H9 (cell line): ENCODE data around the gene ASAP3. TPM values are rescaled to one million over a fixed set of nuclear protein-coding genes. Genes with fewer than 3 reads are reported as not detected.
"Not testable (repeated sequence)": the region's sequence is repeated elsewhere in the genome, so short reads cannot be mapped to it uniquely, and the experiment has no call there.

Experiments
- DNase-seq: peaks from one replicate; pipeline ENCODE4 v3.0.0-alpha.2; 2017
- H2AFZ ChIP-seq: one replicate; pipeline ENCODE4 v1.6.1; 2013; ENCODE audit warnings: mild to moderate bottlenecking, low read length, control low read depth, moderate library complexity
- H2AK5ac ChIP-seq: 2 replicates; pipeline ENCODE4 v1.6.1; 2013; ENCODE audit warnings: low read length, control low read depth, mixed read lengths; ENCODE audit not compliant: insufficient read length
- H2BK120ac ChIP-seq: one replicate; pipeline ENCODE4 v1.6.1; 2013; ENCODE audit warnings: low read depth, mild to moderate bottlenecking, low read length, control low read depth, inconsistent platforms; ENCODE audit not compliant: poor library complexity, severe bottlenecking
- H2BK12ac ChIP-seq: 2 replicates; pipeline ENCODE4 v1.6.1; 2013; ENCODE audit warnings: low read length, control low read depth, mixed read lengths, low read depth; ENCODE audit not compliant: insufficient read length
- H2BK15ac ChIP-seq: 2 replicates; pipeline ENCODE4 v1.6.1; 2013; ENCODE audit warnings: low read depth, low read length, control low read depth
- H2BK20ac ChIP-seq: one replicate; pipeline ENCODE4 v1.6.1; 2013; ENCODE audit warnings: low read depth, mild to moderate bottlenecking, low read length, control low read depth, inconsistent platforms; ENCODE audit not compliant: poor library complexity, severe bottlenecking
- H2BK5ac ChIP-seq: 2 replicates; pipeline ENCODE4 v1.6.1; 2013; ENCODE audit warnings: low read length, control low read depth, mixed read lengths; ENCODE audit not compliant: insufficient read length
- H3K14ac ChIP-seq: 2 replicates; pipeline ENCODE4 v1.6.1; 2013; ENCODE audit warnings: low read length, control low read depth; ENCODE audit not compliant: insufficient read depth
- H3K18ac ChIP-seq: 2 replicates; pipeline ENCODE4 v1.6.1; 2013; ENCODE audit warnings: low read depth, mild to moderate bottlenecking, mixed read lengths, low read length, control low read depth; ENCODE audit not compliant: insufficient read length
- H3K23ac ChIP-seq: 2 replicates; pipeline ENCODE4 v1.6.1; 2013; ENCODE audit warnings: low read length, control low read depth, mixed read lengths, low read depth; ENCODE audit not compliant: insufficient read length
- H3K23me2 ChIP-seq: 2 replicates; pipeline ENCODE4 v1.6.1; 2013; ENCODE audit warnings: low read depth, mild to moderate bottlenecking, mixed read lengths, low read length, control low read depth; ENCODE audit not compliant: insufficient read length, poor library complexity, severe bottlenecking
- H3K27ac ChIP-seq: 2 replicates; pipeline ENCODE4 v1.5.1; 2013; ENCODE audit warnings: low read length, control low read depth, mixed read lengths, low read depth; ENCODE audit not compliant: insufficient read length
- H3K27me3 ChIP-seq: 2 replicates; pipeline ENCODE4 v1.6.1; 2013; ENCODE audit warnings: low read length, control low read depth, inconsistent platforms; ENCODE audit not compliant: insufficient read depth
- H3K4ac ChIP-seq: 2 replicates; pipeline ENCODE4 v1.6.1; 2013; ENCODE audit warnings: low read depth, mild to moderate bottlenecking, control low read depth, inconsistent platforms, low read length, moderate library complexity
- H3K4me1 ChIP-seq: 2 replicates; pipeline ENCODE4 v1.6.1; 2013; ENCODE audit warnings: low read length, control low read depth, inconsistent platforms; ENCODE audit not compliant: insufficient read depth
- H3K4me2 ChIP-seq: 2 replicates; pipeline ENCODE4 v1.6.1; 2013; ENCODE audit warnings: low read length, control low read depth, mixed read lengths; ENCODE audit not compliant: insufficient read length, insufficient read depth
- H3K56ac ChIP-seq: 2 replicates; pipeline ENCODE4 v1.6.1; 2013; ENCODE audit warnings: low read depth, mild to moderate bottlenecking, mixed read lengths, low read length, control low read depth; ENCODE audit not compliant: insufficient read length
- H3K79me1 ChIP-seq: 2 replicates; pipeline ENCODE4 v1.6.1; 2013; ENCODE audit warnings: low read depth, mild to moderate bottlenecking, moderate library complexity, low read length, control low read depth, inconsistent platforms; ENCODE audit not compliant: insufficient read depth, poor library complexity, severe bottlenecking
- H3K79me2 ChIP-seq: 2 replicates; pipeline ENCODE4 v1.6.1; 2013; ENCODE audit warnings: low read length, control low read depth, inconsistent platforms; ENCODE audit not compliant: insufficient read depth
- H3K9ac ChIP-seq: 2 replicates; pipeline ENCODE4 v1.6.1; 2013; ENCODE audit warnings: low read length, control low read depth, mixed read lengths; ENCODE audit not compliant: insufficient read length; ENCODE audit errors: extremely low read depth
- H3K9me3 ChIP-seq: one replicate; pipeline ENCODE4 v1.6.1; 2013; ENCODE audit warnings: low read depth, low read length, inconsistent platforms; ENCODE audit not compliant: control insufficient read depth
- H3T11ph ChIP-seq: one replicate; pipeline ENCODE4 v1.6.1; 2013; ENCODE audit warnings: mild to moderate bottlenecking, low read length, control low read depth, inconsistent platforms
- H4K20me1 ChIP-seq: one replicate; pipeline ENCODE4 v1.6.1; 2013; ENCODE audit not compliant: control insufficient read depth, insufficient read length, insufficient read depth
- H4K5ac ChIP-seq: 2 replicates; pipeline ENCODE4 v1.6.1; 2013; ENCODE audit warnings: low read depth, mild to moderate bottlenecking, mixed read lengths, low read length, control low read depth; ENCODE audit not compliant: insufficient read length
- H4K8ac ChIP-seq: replicated peaks from 2 replicates; pipeline ENCODE4 v1.6.1; 2013; ENCODE audit warnings: low read length, control low read depth, mixed read lengths, low read depth; ENCODE audit not compliant: insufficient read length
- H4K91ac ChIP-seq: 2 replicates; pipeline ENCODE4 v1.6.1; 2013; ENCODE audit warnings: low read depth, mild to moderate bottlenecking, moderate library complexity, mixed read lengths, low read length, control low read depth; ENCODE audit not compliant: insufficient read length
- H3K27ac Mint-ChIP-seq, 3 experiments: 2 replicates in 2 of 3; 3 replicates in 1 of 3; pipeline ENCODE4 v1.8.0; 2020 to 2021; ENCODE audit warnings: mixed read lengths in 3 of 3, mild to moderate bottlenecking in 1 of 3, moderate library complexity in 1 of 3
- H3K27me3 Mint-ChIP-seq: 2 replicates; pipeline ENCODE4 v1.8.0; 2021; ENCODE audit warnings: low read depth, mild to moderate bottlenecking, moderate library complexity, mixed read lengths
- H3K36me3 Mint-ChIP-seq, 3 experiments: 2 replicates in 2 of 3; 3 replicates in 1 of 3; pipeline ENCODE4 v1.8.0; 2020 to 2021; ENCODE audit warnings: low read depth in 3 of 3, mixed read lengths in 3 of 3; ENCODE audit not compliant: insufficient read depth in 1 of 3
- H3K4me1 Mint-ChIP-seq, 2 experiments: 2 replicates each; pipeline ENCODE4 v1.8.0; 2020; ENCODE audit warnings: mixed read lengths in 2 of 2
- H3K4me3 Mint-ChIP-seq, 2 experiments: 2 replicates in 1 of 2; 3 replicates in 1 of 2; pipeline ENCODE4 v1.8.0; 2020 to 2021; ENCODE audit warnings: mild to moderate bottlenecking in 2 of 2, mixed read lengths in 2 of 2, moderate library complexity in 1 of 2
- H3K9me3 Mint-ChIP-seq, 2 experiments: 2 replicates in 1 of 2; 3 replicates in 1 of 2; pipeline ENCODE4 v1.8.0; 2020; ENCODE audit warnings: mild to moderate bottlenecking in 2 of 2, mixed read lengths in 2 of 2, moderate library complexity in 1 of 2
- WGBS: extraction: QIAGEN DNeasy Blood & Tissue Kit; methylation state at CpG from one replicate; pipeline ENCODE4 v1.1.7; 2013; ENCODE audit warnings: missing lambda C conversion rate, low lambda C conversion rate, mixed read lengths; ENCODE audit not compliant: insufficient read length; ENCODE audit errors: extremely low coverage; 5-methylcytosine and 5-hydroxymethylcytosine counted together
- total RNA-seq: library from RNA; stranded (reverse); gene quantifications from 2 replicates; pipeline ENCODE4 v1.2.1, GENCODE V29; 2021
- TF ChIP-seq, protein P1 (sequence below): fragments of 200-600 bp; sonication (generic); conservative IDR thresholded peaks from 3 replicates; pipeline ENCODE4 v1.8.0; 2021; ENCODE audit warnings: antibody characterized with exemption, mild to moderate bottlenecking

Gene ASAP3
- total RNA-seq, 1 experiment from 2014 or later: 26.7 TPM

GRCh38 chr1:23496490-23497181, 12.7 kb upstream of the ASAP3 start:
- no peaks in the 10 kb centered on the region for H4K20me1 ChIP-seq
- no peak overlapping the region for H4K91ac ChIP-seq
- Mint-ChIP-seq H3K27ac (no peak overlapping the region), H3K27me3 (peaks cover 34% of the 10 kb centered on the region), H3K4me1 (peaks cover 0 to 2% of the 10 kb centered on the region in 2 experiments; a peak in 1 of 4 replicates), H3K4me3 (no peak overlapping the region), H3K9me3 (no peaks in the 10 kb centered on the region; a peak in 1 of 5 replicates), H3K36me3 (no peaks in the 10 kb centered on the region)
- H3K56ac ChIP-seq: no peak overlapping the region
- H3K23ac ChIP-seq: no peak overlapping the region
- no CpG with 5 or more reads among the region's 7 CpGs for WGBS
- no peak overlapping the region for H3K14ac ChIP-seq
- H3K9ac ChIP-seq: no peak overlapping the region
- no peaks in the 10 kb centered on the region for H3K4me1 ChIP-seq
- no peaks in the 10 kb centered on the region for H3K27me3 ChIP-seq
- H3K9me3 ChIP-seq: no peaks in the 10 kb centered on the region
- H2BK20ac ChIP-seq: no peak overlapping the region
- TF ChIP-seq, protein P1, sequence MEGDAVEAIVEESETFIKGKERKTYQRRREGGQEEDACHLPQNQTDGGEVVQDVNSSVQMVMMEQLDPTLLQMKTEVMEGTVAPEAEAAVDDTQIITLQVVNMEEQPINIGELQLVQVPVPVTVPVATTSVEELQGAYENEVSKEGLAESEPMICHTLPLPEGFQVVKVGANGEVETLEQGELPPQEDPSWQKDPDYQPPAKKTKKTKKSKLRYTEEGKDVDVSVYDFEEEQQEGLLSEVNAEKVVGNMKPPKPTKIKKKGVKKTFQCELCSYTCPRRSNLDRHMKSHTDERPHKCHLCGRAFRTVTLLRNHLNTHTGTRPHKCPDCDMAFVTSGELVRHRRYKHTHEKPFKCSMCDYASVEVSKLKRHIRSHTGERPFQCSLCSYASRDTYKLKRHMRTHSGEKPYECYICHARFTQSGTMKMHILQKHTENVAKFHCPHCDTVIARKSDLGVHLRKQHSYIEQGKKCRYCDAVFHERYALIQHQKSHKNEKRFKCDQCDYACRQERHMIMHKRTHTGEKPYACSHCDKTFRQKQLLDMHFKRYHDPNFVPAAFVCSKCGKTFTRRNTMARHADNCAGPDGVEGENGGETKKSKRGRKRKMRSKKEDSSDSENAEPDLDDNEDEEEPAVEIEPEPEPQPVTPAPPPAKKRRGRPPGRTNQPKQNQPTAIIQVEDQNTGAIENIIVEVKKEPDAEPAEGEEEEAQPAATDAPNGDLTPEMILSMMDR: no peak
- H2BK12ac ChIP-seq: no peak overlapping the region
- H3K23me2 ChIP-seq: no peaks in the 10 kb centered on the region
- no peak overlapping the region for H4K5ac ChIP-seq
- DNase-seq: peak; percentile 41
- H4K8ac ChIP-seq: no peak overlapping the region
- no peak overlapping the region for H3K18ac ChIP-seq
- H3K27ac ChIP-seq: no peak overlapping the region
- H2AK5ac ChIP-seq: no peak overlapping the region
- H2BK15ac ChIP-seq: no peak overlapping the region
- no peak overlapping the region for H3K4ac ChIP-seq
- no peak overlapping the region for H2BK120ac ChIP-seq
- H3K79me2 ChIP-seq: no peaks in the 10 kb centered on the region
- no peak overlapping the region for H3T11ph ChIP-seq
- no peak overlapping the region for H2AFZ ChIP-seq
- H3K4me2 ChIP-seq: no peak overlapping the region
- no peak overlapping the region for H2BK5ac ChIP-seq
- no peaks in the 10 kb centered on the region for H3K79me1 ChIP-seq

GRCh38 chr1:23494836-23495235, 10.9 kb upstream of the ASAP3 start:
- not testable (repeated sequence) for H3T11ph ChIP-seq

More at GRCh38 chr1:23494836-23495235, 10.9 kb upstream of the ASAP3 start:
- not testable (repeated sequence) for H3K9me3 ChIP-seq, H3K79me2 ChIP-seq, H2AFZ ChIP-seq, H3K4ac ChIP-seq, H2BK12ac ChIP-seq, H2BK120ac ChIP-seq, H3K36me3 Mint-ChIP-seq, H3K9ac ChIP-seq, DNase-seq, H4K20me1 ChIP-seq, H3K56ac ChIP-seq, H3K14ac ChIP-seq, H3K27me3 ChIP-seq, H3K4me1 ChIP-seq, H3K4me3 Mint-ChIP-seq, H2BK20ac ChIP-seq, H3K4me1 Mint-ChIP-seq, H2BK15ac ChIP-seq, H4K91ac ChIP-seq, H4K8ac ChIP-seq, H3K23me2 ChIP-seq, H3K23ac ChIP-seq, H3K4me2 ChIP-seq, H3K18ac ChIP-seq, H3K79me1 ChIP-seq, H2BK5ac ChIP-seq, H2AK5ac ChIP-seq, H3K27ac ChIP-seq, H3K27ac Mint-ChIP-seq, H4K5ac ChIP-seq, H3K9me3 Mint-ChIP-seq
- peaks cover 43% of the 10 kb centered on the region for H3K27me3 Mint-ChIP-seq
- WGBS: no CpG with 5 or more reads among the region's 6 CpGs
